Esophagus muscularis mucosa (tissue), 3 donors: ENCODE results near the gene EID3.
"Not testable (repeated sequence)": the region's sequence is repeated elsewhere in the genome, so short reads cannot be mapped to it uniquely, and the experiment has no call there.

Source experiments
- POLR2A ChIP-seq: fragments of 450-650 bp; IDR thresholded peaks from one replicate; pipeline ENCODE4 v1.6.1; 2017; ENCODE audit warnings: antibody characterized with exemption, moderate library complexity, mild to moderate bottlenecking, low read depth
- TF ChIP-seq, protein P1 (sequence below), 3 experiments: fragments of 200-600 bp in 2 of 3; fragments of 450-650 bp in 1 of 3; sonication (generic) in 2 of 3; IDR thresholded peaks; one replicate each; pipeline ENCODE4 v1.5.1; 2017 to 2019; ENCODE audit warnings: antibody characterized with exemption in 3 of 3, mild to moderate bottlenecking in 2 of 3, moderate library complexity in 1 of 3

GRCh38 chr12:104332273-104332672 lies 28.7 kb downstream of the EID3 start:
- TF ChIP-seq, protein P1, sequence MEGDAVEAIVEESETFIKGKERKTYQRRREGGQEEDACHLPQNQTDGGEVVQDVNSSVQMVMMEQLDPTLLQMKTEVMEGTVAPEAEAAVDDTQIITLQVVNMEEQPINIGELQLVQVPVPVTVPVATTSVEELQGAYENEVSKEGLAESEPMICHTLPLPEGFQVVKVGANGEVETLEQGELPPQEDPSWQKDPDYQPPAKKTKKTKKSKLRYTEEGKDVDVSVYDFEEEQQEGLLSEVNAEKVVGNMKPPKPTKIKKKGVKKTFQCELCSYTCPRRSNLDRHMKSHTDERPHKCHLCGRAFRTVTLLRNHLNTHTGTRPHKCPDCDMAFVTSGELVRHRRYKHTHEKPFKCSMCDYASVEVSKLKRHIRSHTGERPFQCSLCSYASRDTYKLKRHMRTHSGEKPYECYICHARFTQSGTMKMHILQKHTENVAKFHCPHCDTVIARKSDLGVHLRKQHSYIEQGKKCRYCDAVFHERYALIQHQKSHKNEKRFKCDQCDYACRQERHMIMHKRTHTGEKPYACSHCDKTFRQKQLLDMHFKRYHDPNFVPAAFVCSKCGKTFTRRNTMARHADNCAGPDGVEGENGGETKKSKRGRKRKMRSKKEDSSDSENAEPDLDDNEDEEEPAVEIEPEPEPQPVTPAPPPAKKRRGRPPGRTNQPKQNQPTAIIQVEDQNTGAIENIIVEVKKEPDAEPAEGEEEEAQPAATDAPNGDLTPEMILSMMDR (IDR thresholded peaks at IDR 0.05): not testable (repeated sequence)
- not testable (repeated sequence) for TF ChIP-seq POLR2A
